HG02840 (cell line): ENCODE measurements around the gene WDR83.
"Not testable (repeated sequence)": the region's sequence is repeated elsewhere in the genome, so short reads cannot be mapped to it uniquely, and the experiment has no call there.

Experiments
- ATAC-seq: cut with Tn5 transposase; IDR thresholded peaks from one replicate; pipeline ENCODE4 v1.9.1; 2021; ENCODE audit warnings: mild to moderate bottlenecking, moderate library complexity, moderate number of reproducible peaks; ENCODE audit not compliant: unreplicated experiment, low FRiP score

The WDR83 gene

DNA sequence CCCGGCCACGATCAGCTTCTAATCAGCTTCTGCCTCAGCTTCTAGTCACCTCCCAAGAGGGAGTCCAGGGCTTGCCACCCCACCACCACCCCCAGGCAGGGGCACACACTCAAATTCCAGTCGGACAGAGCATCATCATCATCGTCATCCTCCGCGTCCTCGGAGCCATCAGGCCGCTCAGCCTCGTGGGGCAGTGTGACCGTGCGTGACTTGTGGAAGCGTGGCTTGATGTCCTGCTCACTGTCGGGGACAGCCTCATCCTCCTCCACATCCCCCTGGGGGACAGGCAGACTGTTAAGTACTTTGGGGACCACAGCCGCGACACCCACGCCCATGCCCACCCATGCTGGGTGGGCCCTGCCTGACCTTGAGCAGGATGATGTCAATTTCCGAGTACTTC, 44.6 kb downstream of the WDR83 start:
- ATAC-seq, result no peak

GRCh38 chr19:12712077-12712476, 45.5 kb downstream of the WDR83 start:
- not testable (repeated sequence) for ATAC-seq

- ATAC-seq, result not testable (repeated sequence)
These were observed 46.7 kb downstream of the WDR83 start for GRCh38 chr19:12713304-12713703.

DNA sequence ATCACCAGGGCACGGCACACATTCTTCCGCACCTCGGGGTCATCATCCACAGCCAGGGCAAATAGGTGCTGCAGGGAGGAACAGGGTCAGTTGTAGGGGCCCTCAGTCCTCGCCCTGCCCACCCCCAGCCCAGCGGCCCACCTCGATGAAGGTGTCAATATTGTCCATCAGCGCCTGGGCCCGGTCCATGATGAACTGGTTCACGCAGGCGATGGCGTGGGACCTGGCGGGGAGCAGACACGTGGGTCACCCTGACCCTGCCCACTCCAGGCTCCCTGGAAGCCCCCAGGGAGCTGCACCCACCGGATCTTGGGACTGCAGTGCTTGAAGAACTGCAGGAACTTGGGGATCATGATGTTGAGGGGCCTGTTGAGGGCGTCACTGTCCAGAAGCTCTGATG, 48.5 kb downstream of the WDR83 start:
- ATAC-seq, result no peak

GRCh38 chr19:12715929-12716328, 49.3 kb downstream of the WDR83 start:
- ATAC-seq, result no peak

GRCh38 chr19:12720296-12720695, 53.7 kb downstream of the WDR83 start:
- ATAC-seq, result no peak

DNA sequence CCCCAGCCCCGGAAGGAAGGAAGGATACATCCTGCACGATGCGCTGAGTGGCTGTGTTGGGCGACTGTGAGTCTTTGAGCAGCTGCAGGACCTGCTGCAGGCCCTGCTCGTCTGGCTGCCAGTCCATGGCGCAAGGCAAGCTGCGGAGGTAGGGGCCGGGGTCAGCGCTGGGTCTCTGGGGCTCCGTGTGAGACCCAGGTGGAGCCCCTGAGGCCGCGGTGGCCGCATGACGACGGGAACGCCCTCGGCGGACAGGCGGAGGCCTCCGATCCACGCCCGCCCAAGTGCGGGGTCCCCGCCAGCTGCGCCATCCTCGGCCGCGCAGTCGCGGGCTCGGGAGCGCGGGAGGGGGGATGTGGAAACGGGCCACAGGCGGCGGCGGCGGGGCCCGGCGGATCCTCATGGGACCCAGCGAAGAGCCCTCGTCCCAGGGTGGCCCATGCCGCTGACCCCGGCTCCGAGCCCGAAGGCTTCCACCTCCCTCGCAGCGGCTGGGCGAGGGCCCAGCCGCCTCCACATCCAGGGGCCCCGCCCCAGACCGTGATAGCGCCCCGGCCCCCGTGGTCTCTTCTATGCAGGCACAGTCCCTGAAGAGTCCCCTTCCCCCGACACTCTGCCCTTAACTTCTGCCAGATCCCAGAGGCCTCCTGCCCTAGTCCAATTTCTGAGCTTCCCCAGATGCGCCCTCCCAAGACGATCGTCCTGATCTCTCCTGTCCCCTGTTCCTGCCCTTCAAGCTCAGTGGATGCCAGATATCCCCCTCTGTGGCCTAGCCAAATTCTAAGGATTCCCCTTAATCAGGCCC, 54.4 kb downstream of the WDR83 start:
- no peak for ATAC-seq

DNA sequence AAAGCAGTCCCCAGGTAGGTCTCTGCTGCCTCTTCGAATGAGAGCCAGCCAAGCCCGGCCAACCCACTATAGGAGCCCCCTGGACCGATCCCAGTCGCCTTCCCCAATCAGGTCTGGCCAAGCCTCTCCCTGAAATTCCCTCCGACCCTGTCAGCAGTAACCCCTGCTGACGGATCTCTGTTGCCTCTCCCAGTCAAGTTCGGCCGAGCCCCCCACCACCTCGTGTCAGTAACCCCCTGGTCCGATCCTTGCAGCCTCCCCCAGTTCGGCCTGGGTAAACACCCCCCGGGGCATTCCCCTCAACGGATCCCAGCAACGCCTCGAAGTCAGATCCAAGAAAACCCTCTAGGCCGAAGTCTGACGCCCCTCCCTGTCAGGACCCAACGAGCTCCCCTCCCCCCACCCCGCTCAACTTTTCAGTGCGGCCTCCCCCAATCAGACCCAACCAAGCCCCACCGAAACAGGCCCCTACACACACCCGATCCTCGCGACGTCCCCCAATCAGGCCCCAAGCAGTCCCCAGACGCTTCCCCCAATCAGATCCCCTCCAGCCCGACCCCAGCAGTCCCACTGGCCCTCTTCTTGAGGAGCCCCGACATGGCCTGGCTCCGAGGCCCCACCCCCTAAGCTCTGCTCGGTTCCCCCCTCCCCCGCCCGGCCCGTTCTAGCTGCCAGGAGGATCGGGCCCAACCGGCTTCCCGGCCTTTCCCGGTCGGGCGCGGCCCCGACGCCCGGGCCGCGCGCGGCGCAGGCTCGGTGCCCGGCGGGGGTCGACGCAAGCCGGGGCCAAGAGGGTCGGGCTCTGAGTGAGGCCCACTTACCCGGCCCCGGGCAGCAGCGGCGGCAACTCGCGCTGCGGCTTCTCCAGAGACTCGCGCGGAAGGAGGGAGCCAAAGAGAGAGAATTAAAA, 55.3 kb downstream of the WDR83 start:
- ATAC-seq, result peak; percentile 27

DNA sequence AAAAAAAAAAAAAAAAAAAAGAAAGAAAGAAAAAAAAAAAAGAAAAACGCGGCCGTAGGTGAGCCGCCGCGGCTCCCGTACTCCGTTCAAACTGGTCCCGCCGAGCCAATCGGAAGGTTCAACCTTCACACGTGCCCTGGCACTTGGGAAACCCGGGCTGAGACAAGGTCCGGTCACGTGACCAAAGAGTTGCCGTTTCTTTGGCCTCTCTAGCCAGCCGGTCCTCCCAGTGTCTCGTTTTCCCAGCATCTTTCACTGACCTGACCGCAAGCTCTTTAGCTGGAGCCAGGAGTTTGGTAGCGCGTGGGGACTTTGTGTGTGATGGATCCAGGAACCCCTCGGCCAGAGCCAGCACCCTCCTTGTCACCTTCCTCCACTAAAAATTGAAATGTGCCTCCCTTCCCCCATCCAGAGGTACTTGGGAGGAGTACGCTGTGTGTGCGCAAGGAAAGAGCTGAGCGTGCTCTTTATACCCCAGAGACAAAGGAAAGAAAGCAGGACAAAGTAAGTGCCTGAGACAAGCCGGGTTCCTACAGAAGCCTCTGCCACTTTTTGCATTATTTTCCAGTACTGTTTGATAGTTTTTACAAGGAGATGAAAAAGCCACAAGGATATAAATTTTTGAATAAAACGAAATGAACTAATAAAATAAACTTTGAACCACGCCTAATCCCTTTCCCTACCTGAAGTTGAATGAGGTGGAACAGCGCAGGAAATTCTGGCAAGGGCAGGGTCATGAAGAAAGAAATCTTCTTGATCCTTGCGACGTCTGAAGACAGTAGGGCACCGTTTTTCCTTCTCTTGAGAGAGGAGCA, 56.2 kb downstream of the WDR83 start:
- ATAC-seq, result peak; percentile 92

DNA sequence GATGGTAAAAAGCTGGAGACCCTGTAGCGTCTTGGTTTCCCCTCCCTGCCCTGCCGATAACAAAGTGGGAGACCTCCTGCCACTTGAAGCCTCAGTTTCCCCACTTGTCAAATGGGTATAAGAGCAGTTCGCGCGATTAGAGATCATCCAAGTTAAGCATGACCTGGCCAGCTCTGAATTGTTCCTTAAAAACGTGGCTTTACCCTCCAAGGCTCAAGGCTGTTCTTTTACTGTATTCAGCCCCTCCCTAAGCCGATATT, 56.7 kb downstream of the WDR83 start:
- no peak for ATAC-seq

DNA sequence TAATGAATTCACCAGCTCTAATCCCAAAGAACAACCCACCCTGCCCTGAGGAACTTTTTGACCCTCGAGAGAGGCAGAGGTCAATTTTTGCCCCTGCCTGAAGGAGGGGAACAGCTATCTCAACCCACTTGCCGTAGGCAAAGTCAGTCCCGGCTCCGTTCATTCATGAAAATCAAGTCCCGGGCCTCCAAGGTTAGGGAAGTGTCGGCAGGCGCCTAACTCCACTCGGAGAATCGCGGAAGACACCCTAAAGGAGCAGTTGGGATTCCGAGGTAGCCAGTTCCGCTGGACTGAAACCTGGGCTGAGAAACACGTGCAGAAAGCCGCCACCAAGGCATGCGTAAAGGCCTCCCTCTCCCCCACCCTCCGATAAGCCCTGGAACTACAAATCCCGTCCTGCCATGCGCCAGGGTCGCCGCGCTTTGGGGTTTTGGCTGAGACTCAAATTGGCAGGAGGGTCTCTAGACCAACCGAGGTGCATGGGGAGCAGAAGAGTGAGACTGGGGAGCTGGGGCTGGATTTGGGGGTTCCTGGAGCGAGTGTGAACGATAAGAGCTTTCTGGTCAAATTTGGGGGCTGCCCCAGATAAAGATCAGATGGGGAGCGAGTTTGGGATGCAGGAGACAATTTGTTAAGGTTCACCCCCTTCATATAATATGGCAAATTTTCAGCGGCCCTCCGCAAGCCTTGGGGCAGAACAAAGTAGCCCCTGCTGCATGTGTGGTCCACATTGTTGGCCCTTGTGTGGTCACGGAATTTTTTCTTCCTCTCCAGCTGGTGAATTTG, 57.2 kb downstream of the WDR83 start, which contains the start of gene TNPO2:
Gene TNPO2, minus strand, starts transcription at position 292 of the 786 bp plus-strand sequence. CDS start 2,955 bp downstream, outside the sequence.
- no peak for ATAC-seq
